DOHH2 (cell line): Measurements from ENCODE around the gene ZIC5.

Source experiments
- H3F3A ChIP-seq: fragments of 200-600 bp; sonication (generic), shearing (Covaris generic); 2 replicates; pipeline ENCODE4 v1.6.0; 2016; ENCODE audit warnings: antibody characterized with exemption, mild to moderate bottlenecking; ENCODE audit not compliant: control insufficient read depth, insufficient read depth
- H3K27ac ChIP-seq: fragments of 200-600 bp; sonication (generic); 2 replicates; pipeline ENCODE4 v1.5.1; 2014; ENCODE audit warnings: low read depth, mild to moderate bottlenecking, low read length, moderate library complexity
- H3K27me3 ChIP-seq: fragments of 200-600 bp; sonication (generic); 2 replicates; pipeline ENCODE4 v1.6.1; 2014; ENCODE audit warnings: mild to moderate bottlenecking, low read length, mixed read lengths; ENCODE audit not compliant: control insufficient read depth
- H3K36me3 ChIP-seq: fragments of 200-600 bp; sonication (generic); 2 replicates; pipeline ENCODE4 v1.6.1; 2014; ENCODE audit warnings: mild to moderate bottlenecking, low read length, moderate library complexity, mixed read lengths; ENCODE audit not compliant: control insufficient read depth
- H3K4me1 ChIP-seq: fragments of 200-600 bp; sonication (generic); 2 replicates; pipeline ENCODE4 v1.6.1; 2014; ENCODE audit warnings: mild to moderate bottlenecking, low read length, mixed read lengths; ENCODE audit not compliant: control insufficient read depth
- H3K4me2 ChIP-seq: fragments of 200-600 bp; sonication (generic); 2 replicates; pipeline ENCODE4 v1.6.0; 2014; ENCODE audit warnings: mild to moderate bottlenecking, low read length, moderate library complexity
- H3K4me3 ChIP-seq: fragments of 200-600 bp; sonication (generic); 2 replicates; pipeline ENCODE4 v1.5.1; 2014; ENCODE audit warnings: mild to moderate bottlenecking, low read length, mixed read lengths
- H3K79me2 ChIP-seq: fragments of 200-600 bp; sonication (generic); 2 replicates; pipeline ENCODE4 v1.6.1; 2014; ENCODE audit warnings: mild to moderate bottlenecking, low read length, mixed read lengths; ENCODE audit not compliant: control insufficient read depth
- H3K9me2 ChIP-seq: fragments of 200-600 bp; sonication (generic); replicated peaks from 2 replicates; pipeline ENCODE4 v1.6.1; 2014; ENCODE audit warnings: mild to moderate bottlenecking, low read length, mixed read lengths; ENCODE audit not compliant: control insufficient read depth
- H3K9me3 ChIP-seq: fragments of 200-600 bp; sonication (generic); 2 replicates; pipeline ENCODE4 v1.6.1; 2014; ENCODE audit warnings: antibody characterized with exemption, low read length, mixed read lengths; ENCODE audit not compliant: control insufficient read depth, insufficient read depth
- H4K20me1 ChIP-seq: fragments of 200-600 bp; sonication (generic); 2 replicates; pipeline ENCODE4 v1.6.0; 2014; ENCODE audit warnings: low read depth, mild to moderate bottlenecking, antibody characterized with exemption, low read length, moderate library complexity; ENCODE audit not compliant: control insufficient read depth, insufficient read depth
- CTCF ChIP-seq: fragments of 200-600 bp; sonication (generic); IDR thresholded peaks from one replicate; pipeline ENCODE4 v1.5.1; 2014; ENCODE audit warnings: antibody characterized with exemption, mild to moderate bottlenecking, low read depth, low read length; ENCODE audit not compliant: poor library complexity, severe bottlenecking
- EZH2phosphoT487 ChIP-seq: fragments of 200-600 bp; sonication (generic); IDR thresholded peaks from 2 replicates; pipeline ENCODE4 v1.6.1; 2017; ENCODE audit warnings: borderline replicate concordance, mild to moderate bottlenecking, antibody characterized with exemption, low read length, moderate library complexity, mixed read lengths

ZIC5 gene

GRCh38 chr13:99926014-99926731 lies 45.4 kb downstream of the ZIC5 start:
- Histone ChIP-seq H3K79me2 (no peaks in the 10 kb centered on the region), H3K27ac (no peak overlapping the region), H3K4me1 (no peaks in the 10 kb centered on the region), H3F3A (no peaks in the 10 kb centered on the region), H3K36me3 (no peaks in the 10 kb centered on the region), H3K9me2 (no peaks in the 10 kb centered on the region), H3K4me3 (no peak overlapping the region), H4K20me1 (no peaks in the 10 kb centered on the region), H3K4me2 (no peak overlapping the region), H3K9me3 (no peaks in the 10 kb centered on the region), H3K27me3 (no peaks in the 10 kb centered on the region)
- TF ChIP-seq CTCF (no peak), EZH2phosphoT487 (no peak)

- Histone ChIP-seq H3K79me2 (no peaks in the 10 kb centered on the region), H3K27ac (no peak overlapping the region), H3K9me2 (no peaks in the 10 kb centered on the region), H3F3A (no peaks in the 10 kb centered on the region), H4K20me1 (no peaks in the 10 kb centered on the region), H3K4me3 (no peak overlapping the region), H3K36me3 (no peaks in the 10 kb centered on the region), H3K27me3 (no peaks in the 10 kb centered on the region), H3K4me1 (no peaks in the 10 kb centered on the region), H3K4me2 (no peak overlapping the region), H3K9me3 (no peaks in the 10 kb centered on the region)
- TF ChIP-seq EZH2phosphoT487 (no peak), CTCF (no peak)
Observed at GRCh38 chr13:99923877-99924582, 47.5 kb downstream of the ZIC5 start.

GRCh38 chr13:99922631-99923404 lies 48.7 kb downstream of the ZIC5 start:
- Histone ChIP-seq H3K36me3 (no peaks in the 10 kb centered on the region), H3K27ac (no peak overlapping the region), H3K9me3 (no peaks in the 10 kb centered on the region), H3K9me2 (no peaks in the 10 kb centered on the region), H3K4me1 (no peaks in the 10 kb centered on the region), H3K4me2 (no peak overlapping the region), H4K20me1 (no peaks in the 10 kb centered on the region), H3K79me2 (no peaks in the 10 kb centered on the region), H3K4me3 (no peak overlapping the region), H3F3A (no peaks in the 10 kb centered on the region), H3K27me3 (no peaks in the 10 kb centered on the region)
- no peak for TF ChIP-seq EZH2phosphoT487
- no peak for TF ChIP-seq CTCF
